Measurements from ENCODE around the gene ZSWIM5. TPM values are rescaled to one million over a fixed set of nuclear protein-coding genes. Genes with fewer than 3 reads are reported as not detected.

The ZSWIM5 gene
- total RNA-seq, 1 donor from 2014 or later = 23.6 TPM

DNA sequence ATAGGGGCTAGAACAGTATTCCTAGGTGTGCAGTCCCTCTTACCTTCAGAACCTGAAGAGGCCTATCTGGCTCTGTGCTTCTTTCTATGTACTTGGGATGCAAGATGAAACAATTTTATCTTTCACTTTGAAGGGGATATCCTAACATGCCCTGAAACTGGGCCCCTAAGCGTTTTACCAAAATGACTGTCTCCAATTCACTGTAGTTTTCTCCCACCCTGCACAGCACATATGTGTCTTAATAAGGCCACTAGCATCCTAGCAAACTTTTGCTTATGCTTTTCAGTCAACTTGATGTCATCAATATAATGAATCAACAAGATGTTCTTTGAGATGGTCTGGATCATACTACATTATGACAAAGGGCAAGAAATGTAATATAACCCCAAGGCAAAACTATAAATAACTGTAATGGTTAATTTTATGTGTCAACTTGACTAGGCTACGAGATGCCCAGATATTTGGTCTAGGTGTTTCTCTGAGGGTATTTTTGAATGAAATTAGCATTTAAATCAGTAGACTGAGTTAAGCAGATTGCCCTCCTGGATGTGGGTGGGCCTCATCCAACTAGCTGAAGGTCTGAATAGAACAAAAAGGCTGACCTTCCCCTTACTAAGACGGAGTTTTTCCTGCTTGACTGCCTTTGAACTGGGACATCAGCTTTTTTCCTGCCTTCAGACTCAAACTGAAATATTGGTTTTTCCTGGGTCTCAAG is 9.2 kb upstream of the ZSWIM5 start:
- no peaks in the 10 kb centered on the region for H3K9me3 Mint-ChIP-seq (ENCODE audit: unreplicated experiment)
- TF ChIP-seq CTCF (IDR thresholded peaks at IDR 0.05; ENCODE audit: partially characterized antibody, unreplicated experiment) = no peak
- H3K36me3 Mint-ChIP-seq (ENCODE audit: unreplicated experiment) = peaks cover 5% of the 10 kb centered on the region

GRCh38 chr1:45213892-45214291 is 7.5 kb upstream of the ZSWIM5 start:
- H3K27ac Mint-ChIP-seq (ENCODE audit: unreplicated experiment) = no peak overlapping the region
- H3K4me3 Mint-ChIP-seq (ENCODE audit: unreplicated experiment) = no peak overlapping the region
- TF ChIP-seq CTCF (IDR thresholded peaks at IDR 0.05; ENCODE audit: partially characterized antibody, unreplicated experiment) = no peak
- peaks cover 5% of the 10 kb centered on the region for H3K36me3 Mint-ChIP-seq (ENCODE audit: unreplicated experiment)
- DNase-seq = no peak
- H3K27me3 Mint-ChIP-seq (ENCODE audit: unreplicated experiment) = no peaks in the 10 kb centered on the region
- peaks cover 3% of the 10 kb centered on the region for H3K4me1 Mint-ChIP-seq (ENCODE audit: low read depth, unreplicated experiment)
- H3K9me3 Mint-ChIP-seq (ENCODE audit: unreplicated experiment) = no peaks in the 10 kb centered on the region

More for the DNA sequence above, 9.2 kb upstream of the ZSWIM5 start:
- H3K4me1 Mint-ChIP-seq (ENCODE audit: low read depth, unreplicated experiment) = no peaks in the 10 kb centered on the region
- DNase-seq = no peak
- H3K27ac Mint-ChIP-seq (ENCODE audit: unreplicated experiment) = no peak overlapping the region
- H3K4me3 Mint-ChIP-seq (ENCODE audit: unreplicated experiment) = no peak overlapping the region
- H3K27me3 Mint-ChIP-seq (ENCODE audit: unreplicated experiment) = no peaks in the 10 kb centered on the region

DNA sequence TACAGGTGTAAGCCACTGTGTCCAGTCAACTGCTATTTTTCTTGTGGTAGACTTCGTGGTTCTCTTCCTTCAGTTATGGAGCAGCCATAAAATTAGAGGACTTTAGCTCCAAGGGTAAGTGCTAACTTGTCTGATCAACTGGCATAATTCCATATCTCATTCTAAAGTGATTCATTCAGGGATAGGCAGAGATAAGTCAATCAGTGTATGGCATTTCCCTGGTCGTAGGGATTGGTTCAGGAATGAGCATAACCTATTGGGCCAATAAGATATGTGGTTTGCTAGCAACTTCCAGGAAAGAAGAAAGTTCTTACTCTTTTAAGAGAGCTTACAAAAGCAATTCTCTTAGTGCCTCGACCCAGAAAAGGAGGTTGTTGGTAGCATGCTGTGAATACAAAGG is 4.7 kb upstream of the ZSWIM5 start:
- peaks cover 5% of the 10 kb centered on the region for H3K36me3 Mint-ChIP-seq (ENCODE audit: unreplicated experiment)
- H3K4me3 Mint-ChIP-seq (ENCODE audit: unreplicated experiment) = no peak overlapping the region
- H3K27me3 Mint-ChIP-seq (ENCODE audit: unreplicated experiment) = no peaks in the 10 kb centered on the region
- H3K27ac Mint-ChIP-seq (ENCODE audit: unreplicated experiment) = no peak overlapping the region
- DNase-seq = no peak
- H3K9me3 Mint-ChIP-seq (ENCODE audit: unreplicated experiment) = peaks cover 2% of the 10 kb centered on the region
- H3K4me1 Mint-ChIP-seq (ENCODE audit: low read depth, unreplicated experiment) = peaks cover 3% of the 10 kb centered on the region
- TF ChIP-seq CTCF (IDR thresholded peaks at IDR 0.05; ENCODE audit: partially characterized antibody, unreplicated experiment) = no peak

DNA sequence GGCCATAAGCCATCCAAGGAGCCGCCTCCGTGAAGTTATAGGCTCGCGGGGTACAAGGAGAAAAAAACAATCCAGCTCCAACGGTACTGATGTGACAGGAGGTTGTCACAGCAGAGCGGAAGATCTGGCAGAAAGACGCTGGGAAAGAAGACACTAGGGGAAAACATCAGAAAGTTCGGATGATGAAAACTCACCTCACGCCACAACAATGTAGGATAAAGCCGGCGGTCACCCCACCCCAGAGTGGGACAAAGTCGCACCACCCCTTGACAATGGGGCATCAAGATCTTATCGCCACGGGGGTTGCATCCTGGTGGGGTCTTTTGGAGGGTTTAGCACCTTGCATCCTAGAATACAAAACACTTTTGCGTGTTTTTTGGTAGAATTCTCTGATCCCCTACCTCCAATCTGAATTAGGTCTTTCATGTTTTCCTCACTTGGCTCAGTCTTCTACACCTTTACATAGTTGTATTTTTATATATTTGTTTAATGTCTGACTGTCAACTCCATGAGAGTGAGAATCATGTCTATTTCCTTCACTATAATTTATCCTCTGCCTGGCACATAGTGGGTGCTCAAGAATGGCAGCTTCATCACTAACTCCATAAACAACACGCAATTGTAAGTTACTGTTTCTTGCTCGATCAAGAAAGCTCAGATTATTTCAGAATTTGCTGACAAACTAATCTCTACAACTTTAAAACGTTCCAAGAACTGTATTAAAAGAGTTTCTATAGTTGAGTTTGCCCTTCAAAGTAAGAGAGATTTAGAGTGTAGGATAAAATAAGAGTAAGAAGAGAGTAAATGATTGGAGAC is 611 bp upstream of the ZSWIM5 start:
- H3K9me3 Mint-ChIP-seq (ENCODE audit: unreplicated experiment) = peaks cover 5% of the 10 kb centered on the region
- H3K27ac Mint-ChIP-seq (ENCODE audit: unreplicated experiment) = peak overlapping the region; percentile 63
- H3K4me3 Mint-ChIP-seq (ENCODE audit: unreplicated experiment) = peak overlapping the region; percentile 89
- peaks cover 4% of the 10 kb centered on the region for H3K27me3 Mint-ChIP-seq (ENCODE audit: unreplicated experiment)
- H3K4me1 Mint-ChIP-seq (ENCODE audit: low read depth, unreplicated experiment) = peaks cover 4% of the 10 kb centered on the region
- TF ChIP-seq CTCF (IDR thresholded peaks at IDR 0.05; ENCODE audit: partially characterized antibody, unreplicated experiment) = no peak
- H3K36me3 Mint-ChIP-seq (ENCODE audit: unreplicated experiment) = peaks cover under 1% of the 10 kb centered on the region
- no peak for DNase-seq

All from glutamatergic neuron (in vitro differentiated cells).